Common myeloid progenitor, CD34-positive (primary cell): ENCODE data around the gene NRSN1.

ENCODE experiments used
- CTCF ChIA-PET: fragments of 350-600 bp; sonication (Branson Sonifier 250); formaldehyde crosslinking; loops from one replicate; lab custom pipeline; 2021; ENCODE audit warnings: antibody characterized with exemption; lab: Charles Lee
- POLR2A ChIA-PET: fragments of 350-600 bp; sonication (Branson Sonifier 250); formaldehyde crosslinking; loops from one replicate; lab custom pipeline; 2021; ENCODE audit warnings: antibody characterized with exemption; lab: Charles Lee
- DNase-seq, 3 donors: peaks; one replicate each; pipeline versions ENCODE4 v3.0.0 to v3.0.0-alpha.2; 2013
- H3K27ac ChIP-seq, 2 experiments: 1 replicate in 1 of 2; 2 replicates in 1 of 2; pipeline ENCODE4 v1.7.0; 2013; ENCODE audit warnings: inconsistent platforms in 2 of 2, low read length in 2 of 2, mild to moderate bottlenecking in 2 of 2, low read depth in 1 of 2, moderate library complexity in 1 of 2; ENCODE audit not compliant: severe bottlenecking in 2 of 2, insufficient read depth in 1 of 2, poor library complexity in 1 of 2
- H3K27me3 ChIP-seq, 5 experiments: replicated peaks in 2 of 5; 1 replicate in 3 of 5; 2 replicates in 2 of 5; pipeline versions ENCODE4 v1.6.1 to v1.7.0; 2013; ENCODE audit warnings: low read length in 4 of 5, mild to moderate bottlenecking in 2 of 5, moderate library complexity in 2 of 5, inconsistent platforms in 1 of 5; ENCODE audit not compliant: insufficient read depth in 5 of 5, control insufficient read depth in 4 of 5
- H3K36me3 ChIP-seq, 4 experiments: 1 replicate in 2 of 4; 2 replicates in 2 of 4; pipeline versions ENCODE4 v1.6.1 to v1.7.0; 2013; ENCODE audit warnings: low read length in 3 of 4, control low read depth in 1 of 4, mild to moderate bottlenecking in 1 of 4; ENCODE audit not compliant: control insufficient read depth in 4 of 4, insufficient read depth in 4 of 4
- H3K4me1 ChIP-seq, 4 experiments: 1 replicate in 3 of 4; 2 replicates in 1 of 4; pipeline versions ENCODE4 v1.6.1 to v1.7.1; 2013; ENCODE audit warnings: low read length in 3 of 4, mild to moderate bottlenecking in 3 of 4, control low read depth in 1 of 4, inconsistent platforms in 1 of 4, moderate library complexity in 1 of 4; ENCODE audit not compliant: control insufficient read depth in 4 of 4, insufficient read depth in 4 of 4; ENCODE audit errors: control extremely low read depth in 1 of 4
- H3K4me3 ChIP-seq, 7 experiments: 1 replicate in 4 of 7; 2 replicates in 3 of 7; pipeline versions ENCODE4 v1.5.1 to v1.7.0; 2013; ENCODE audit warnings: mild to moderate bottlenecking in 7 of 7, low read length in 6 of 7, moderate library complexity in 6 of 7, inconsistent platforms in 2 of 7, low read depth in 2 of 7, control low read depth in 1 of 7; ENCODE audit not compliant: insufficient read depth in 4 of 7, control insufficient read depth in 1 of 7; ENCODE audit errors: extremely low read depth in 1 of 7
- H3K9me3 ChIP-seq, 5 experiments: 1 replicate in 4 of 5; 2 replicates in 1 of 5; pipeline versions ENCODE4 v1.6.1 to v1.7.1; 2013; ENCODE audit warnings: low read length in 4 of 5, mild to moderate bottlenecking in 2 of 5, inconsistent platforms in 1 of 5, low read depth in 1 of 5, moderate library complexity in 1 of 5; ENCODE audit not compliant: control insufficient read depth in 4 of 5, insufficient read depth in 2 of 5; ENCODE audit errors: control extremely low read depth in 1 of 5
- WGBS: methylation state at CpG from one replicate; pipeline ENCODE4 v1.1.5; 2013; ENCODE audit not compliant: insufficient coverage; 5-methylcytosine and 5-hydroxymethylcytosine counted together

NRSN1 gene

GRCh38 chr6:24099181-24099580, 26.8 kb upstream of the NRSN1 start:
- no peaks in the 10 kb centered on the region for H3K9me3 ChIP-seq
- POLR2A ChIA-PET = no interaction called here
- DNase-seq = no peak
- 80% methylated on average over 1 of the region's 2 CpGs for WGBS
- no peaks in the 10 kb centered on the region for H3K36me3 ChIP-seq
- H3K27me3 ChIP-seq = no peaks in the 10 kb centered on the region
- CTCF ChIA-PET = no interaction called here
- H3K27ac ChIP-seq = no peak overlapping the region
- H3K4me1 ChIP-seq = no peaks in the 10 kb centered on the region
- H3K4me3 ChIP-seq = no peak overlapping the region

- POLR2A ChIA-PET = no interaction called here
- no peak overlapping the region for H3K27ac ChIP-seq
- H3K36me3 ChIP-seq = no peaks in the 10 kb centered on the region
- no peak overlapping the region for H3K4me3 ChIP-seq
- no CpG with 5 or more reads among the region's 1 CpG for WGBS
- no peaks in the 10 kb centered on the region for H3K4me1 ChIP-seq
- H3K9me3 ChIP-seq = no peaks in the 10 kb centered on the region
- CTCF ChIA-PET = no interaction called here
- DNase-seq = no peak
- no peaks in the 10 kb centered on the region for H3K27me3 ChIP-seq
These were observed 25.8 kb upstream of the NRSN1 start for GRCh38 chr6:24100024-24100769.

DNA sequence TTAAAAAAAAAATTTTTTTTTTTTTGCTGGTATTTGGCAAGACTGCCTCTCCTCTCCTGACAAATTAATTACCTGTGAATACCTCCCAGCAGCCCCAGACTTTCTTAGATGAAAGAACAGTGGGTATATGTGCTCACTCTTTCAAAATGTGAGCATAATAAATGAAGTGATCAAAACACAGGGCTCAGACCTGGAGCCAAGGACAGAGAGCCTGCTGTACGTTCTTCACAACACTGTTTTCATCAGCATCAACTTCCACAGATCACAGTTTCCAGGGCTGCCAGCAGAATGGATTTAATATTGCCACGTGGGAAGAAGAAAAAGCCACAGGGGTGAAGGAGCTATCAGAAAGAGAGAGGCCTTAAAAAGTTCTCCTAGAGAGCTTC, 25.3 kb upstream of the NRSN1 start:
- H3K36me3 ChIP-seq = no peaks in the 10 kb centered on the region
- H3K9me3 ChIP-seq = no peaks in the 10 kb centered on the region
- no peak for DNase-seq
- CTCF ChIA-PET = no interaction called here
- no peak overlapping the region for H3K27ac ChIP-seq
- POLR2A ChIA-PET = no interaction called here
- 36% methylated on average over 1 of the region's 2 CpGs for WGBS
- H3K27me3 ChIP-seq = no peaks in the 10 kb centered on the region
- H3K4me3 ChIP-seq = no peak overlapping the region
- H3K4me1 ChIP-seq = no peaks in the 10 kb centered on the region

DNA sequence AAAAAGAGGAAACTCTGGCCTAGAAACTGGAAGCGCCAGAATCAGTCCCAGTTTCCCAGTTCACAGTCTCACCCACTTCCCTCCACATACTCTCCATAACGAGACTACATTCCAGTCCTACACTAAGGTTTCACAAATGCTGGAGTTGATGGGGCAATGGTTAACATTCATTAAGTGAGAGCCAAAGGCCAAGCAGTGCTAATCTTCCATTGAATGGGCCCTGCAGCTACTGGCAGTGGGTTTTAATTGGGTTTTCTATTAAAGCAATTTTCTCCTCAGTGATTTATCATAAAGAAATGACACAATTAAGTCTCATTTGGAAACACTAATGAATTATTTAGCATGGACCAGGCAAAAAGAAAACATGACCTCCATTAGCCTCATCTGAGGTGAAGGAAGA, 20.8 kb upstream of the NRSN1 start:
- Histone ChIP-seq H3K4me3 (no peak overlapping the region), H3K36me3 (no peaks in the 10 kb centered on the region), H3K9me3 (no peaks in the 10 kb centered on the region), H3K4me1 (no peaks in the 10 kb centered on the region), H3K27ac (no peak overlapping the region), H3K27me3 (peaks cover 0 to 2% (median 0%) of the 10 kb centered on the region in 5 experiments)
- WGBS = no CpG with 5 or more reads among the region's 2 CpGs
- DNase-seq = no peak
- ChIA-PET CTCF (interaction anchor here (1.3 kb wide), 1 partner anchor 8 kb away, joined by 3 read pairs; no protein-coding TSS in a partner anchor), POLR2A (no interaction called here)

- no peak overlapping the region for H3K4me3 ChIP-seq
- H3K27me3 ChIP-seq = peaks cover 0 to 2% (median 0%) of the 10 kb centered on the region in 5 experiments
- DNase-seq = no peak
- no peaks in the 10 kb centered on the region for H3K9me3 ChIP-seq
- POLR2A ChIA-PET = no interaction called here
- no peaks in the 10 kb centered on the region for H3K4me1 ChIP-seq
- no peak overlapping the region for H3K27ac ChIP-seq
- CTCF ChIA-PET = interaction anchor here (1.3 kb wide), 1 partner anchor 10 kb away, joined by 3 read pairs; no protein-coding TSS in a partner anchor
- no peaks in the 10 kb centered on the region for H3K36me3 ChIP-seq
- WGBS = 90% methylated on average over 3 of the region's 5 CpGs
These were observed 19.7 kb upstream of the NRSN1 start for GRCh38 chr6:24106291-24106690.

DNA sequence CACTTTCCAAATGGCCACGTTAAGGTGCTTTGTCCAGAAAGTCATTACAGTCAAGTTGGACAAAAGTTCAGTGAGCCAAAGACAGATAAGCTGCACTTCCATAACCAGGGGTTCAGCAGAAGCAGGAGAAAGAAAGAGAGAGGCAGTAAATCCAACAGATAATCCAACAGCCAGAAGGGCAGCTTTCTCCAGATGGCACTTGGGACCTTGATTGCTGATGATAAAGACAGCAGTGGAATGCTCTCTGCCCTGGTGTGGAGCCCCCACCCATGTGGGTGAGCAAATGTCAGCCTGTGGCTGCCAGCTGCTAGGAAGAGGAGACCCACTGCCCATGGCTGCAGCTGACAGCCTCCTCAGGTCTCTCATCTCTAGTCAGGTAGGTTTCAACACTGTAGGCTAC, 18.7 kb upstream of the NRSN1 start:
- Histone ChIP-seq H3K27ac (no peak overlapping the region), H3K36me3 (no peaks in the 10 kb centered on the region), H3K27me3 (peaks cover 0 to 2% (median 0%) of the 10 kb centered on the region in 5 experiments), H3K4me3 (no peak overlapping the region), H3K9me3 (no peaks in the 10 kb centered on the region), H3K4me1 (no peaks in the 10 kb centered on the region)
- no peak for DNase-seq
- POLR2A ChIA-PET = no interaction called here
- CTCF ChIA-PET = no interaction called here
- WGBS = no CpG with 5 or more reads among the region's 1 CpG

- POLR2A ChIA-PET = no interaction called here
- H3K36me3 ChIP-seq = no peaks in the 10 kb centered on the region
- WGBS = 91% methylated on average over 5 of the region's 6 CpGs
- H3K27me3 ChIP-seq = peaks cover 0 to 2% (median 0%) of the 10 kb centered on the region in 5 experiments
- no peaks in the 10 kb centered on the region for H3K9me3 ChIP-seq
- no peak overlapping the region for H3K27ac ChIP-seq
- H3K4me1 ChIP-seq = no peaks in the 10 kb centered on the region
- DNase-seq = no peak
- CTCF ChIA-PET = interaction anchor here (0.6 kb wide), 1 partner anchor 16 kb away, joined by 3 read pairs; no protein-coding TSS in a partner anchor
- no peak overlapping the region for H3K4me3 ChIP-seq
These were observed 18.0 kb upstream of the NRSN1 start for GRCh38 chr6:24108056-24108455.
